ENCODE measurements around the gene GTPBP2. TPM values are rescaled to one million over a fixed set of nuclear protein-coding genes. Genes with fewer than 3 reads are reported as not detected.
"Not testable (repeated sequence)": the region's sequence is repeated elsewhere in the genome, so short reads cannot be mapped to it uniquely, and the experiment has no call there.

The GTPBP2 gene
- total RNA-seq, 1 donor from 2014 or later = 90.9 TPM

- Histone ChIP-seq H3K4me1 (peaks cover 10% of the 10 kb centered on the region), H3K4me3 (no peak overlapping the region), H3K27ac (no peak overlapping the region), H3K9me3 (no peaks in the 10 kb centered on the region), H3K27me3 (ENCODE audit: low read depth) (no peaks in the 10 kb centered on the region), H3K36me3 (peaks cover 78% of the 10 kb centered on the region)
- intact Hi-C loops (cut with DNase I) = no loop called here
- ATAC-seq = peak; percentile 65 to 73
- peak; percentile 78 for TF ChIP-seq CTCF (IDR thresholded peaks at IDR 0.05)
- no peak for DNase-seq
These were observed 20.7 kb downstream of the GTPBP2 start for GRCh38 chr6:43608310-43608763.

GRCh38 chr6:43606019-43606418 lies 23.0 kb downstream of the GTPBP2 start:
- Histone ChIP-seq H3K36me3 (peaks cover 79% of the 10 kb centered on the region), H3K27ac (no peak overlapping the region), H3K4me1 (peaks cover 10% of the 10 kb centered on the region), H3K27me3 (ENCODE audit: low read depth) (no peaks in the 10 kb centered on the region), H3K4me3 (no peak overlapping the region), H3K9me3 (no peaks in the 10 kb centered on the region)
- intact Hi-C loops (cut with DNase I) = no loop called here
- no peak for TF ChIP-seq CTCF (IDR thresholded peaks at IDR 0.05)
- ATAC-seq (no peak), DNase-seq (no peak)

- no peak overlapping the region for H3K27ac ChIP-seq
- no peaks in the 10 kb centered on the region for H3K27me3 ChIP-seq (ENCODE audit: low read depth)
- H3K4me1 ChIP-seq = peaks cover 10% of the 10 kb centered on the region
- H3K4me3 ChIP-seq = no peak overlapping the region
- DNase-seq (no peak), ATAC-seq (no peak)
- intact Hi-C loops (cut with DNase I) = no loop called here
- peaks cover 81% of the 10 kb centered on the region for H3K36me3 ChIP-seq
- no peak for TF ChIP-seq CTCF (IDR thresholded peaks at IDR 0.05)
- no peaks in the 10 kb centered on the region for H3K9me3 ChIP-seq
These were observed 24.9 kb downstream of the GTPBP2 start for GRCh38 chr6:43604174-43604573.

- intact Hi-C loops (cut with DNase I) = no loop called here
- H3K36me3 ChIP-seq = peaks cover 86% of the 10 kb centered on the region
- no peaks in the 10 kb centered on the region for H3K27me3 ChIP-seq (ENCODE audit: low read depth)
- ATAC-seq = no peak
- TF ChIP-seq CTCF (IDR thresholded peaks at IDR 0.05) = no peak
- DNase-seq = no peak
- H3K9me3 ChIP-seq = no peaks in the 10 kb centered on the region
- H3K27ac ChIP-seq = no peak overlapping the region
- H3K4me3 ChIP-seq = no peak overlapping the region
- no peaks in the 10 kb centered on the region for H3K4me1 ChIP-seq
These were observed 28.5 kb downstream of the GTPBP2 start for GRCh38 chr6:43600595-43600994.

GRCh38 chr6:43593938-43594337 lies 35.1 kb downstream of the GTPBP2 start:
- TF ChIP-seq CTCF (IDR thresholded peaks at IDR 0.05) = no peak
- H3K9me3 ChIP-seq = no peaks in the 10 kb centered on the region
- DNase-seq (no peak), ATAC-seq (no peak)
- intact Hi-C loops (cut with DNase I) = no loop called here
- no peaks in the 10 kb centered on the region for H3K4me1 ChIP-seq
- H3K36me3 ChIP-seq = peaks cover 63% of the 10 kb centered on the region
- H3K27ac ChIP-seq = no peak overlapping the region
- H3K4me3 ChIP-seq = no peak overlapping the region
- no peaks in the 10 kb centered on the region for H3K27me3 ChIP-seq (ENCODE audit: low read depth)

- H3K9me3 ChIP-seq; DNase-seq; H3K27me3 ChIP-seq (ENCODE audit: low read depth); intact Hi-C loops (cut with DNase I); H3K27ac ChIP-seq; H3K4me1 ChIP-seq; ATAC-seq; H3K4me3 ChIP-seq: not testable (repeated sequence)
- peaks cover 81% of the 10 kb centered on the region for H3K36me3 ChIP-seq
These were observed 39.5 kb downstream of the GTPBP2 start for GRCh38 chr6:43589564-43589963.
